PC-3 (cell line): ENCODE results near the gene PCDHB4. TPM values are rescaled to one million over a fixed set of nuclear protein-coding genes. Genes with fewer than 3 reads are reported as not detected.

Source experiments
- ATAC-seq: fragments of 200-7000 bp; cut with Tn5 transposase; 2 replicates; pipeline ENCODE4 v1.9.1; 2020; ENCODE audit warnings: mild to moderate bottlenecking, moderate library complexity
- BruUV-seq: library from RNA; stranded (reverse); fragments of 400-500 nt; replicated peaks from 2 replicates; lab custom pipeline; 2021; lab: Mats Ljungman, UMichigan
- CTCF ChIA-PET: fragments of 300-600 bp; sonication (Branson Sonifier 250); formaldehyde crosslinking; loops from one replicate; lab custom pipeline; 2022; ENCODE audit warnings: antibody characterized with exemption; lab: Charles Lee
- POLR2A ChIA-PET: fragments of 300-600 bp; sonication (Branson Sonifier 250); formaldehyde crosslinking; loops from one replicate; lab custom pipeline; 2022; ENCODE audit warnings: antibody characterized with exemption; ENCODE audit not compliant: unreplicated experiment; lab: Charles Lee
- DNase-seq: peaks from one replicate; pipeline ENCODE4 v3.0.0-alpha.2; 2015
- H2AFZ ChIP-seq: fragments of 300-600 bp; sonication (generic); 2 replicates; pipeline ENCODE4 v1.6.0; 2016; ENCODE audit warnings: antibody characterized with exemption, low read length
- H3F3A ChIP-seq: fragments of 300-600 bp; sonication (generic); one replicate; pipeline ENCODE4 v1.6.0; 2017; ENCODE audit warnings: antibody characterized with exemption, low read length, control low read depth, mild to moderate bottlenecking; ENCODE audit not compliant: unreplicated experiment
- H3K27ac ChIP-seq: fragments of 300-600 bp; sonication (generic); 2 replicates; pipeline ENCODE4 v1.5.1; 2016; ENCODE audit warnings: mild to moderate bottlenecking, low read length
- H3K27me3 ChIP-seq: fragments of 300-600 bp; sonication (generic); 2 replicates; pipeline ENCODE4 v1.6.1; 2016; ENCODE audit warnings: low read length, mixed read lengths
- H3K36me3 ChIP-seq: fragments of 300-600 bp; sonication (generic); 2 replicates; pipeline ENCODE4 v1.6.1; 2016; ENCODE audit warnings: low read depth, mixed run types, low read length, mixed read lengths
- H3K4me1 ChIP-seq: fragments of 300-600 bp; sonication (generic); 2 replicates; pipeline ENCODE4 v1.5.1; 2016; ENCODE audit warnings: low read length; ENCODE audit not compliant: insufficient read depth
- H3K4me2 ChIP-seq: fragments of 300-600 bp; sonication (generic); 2 replicates; pipeline ENCODE4 v1.6.0; 2016; ENCODE audit warnings: low read length
- H3K4me3 ChIP-seq: fragments of 300-600 bp; sonication (generic); 2 replicates; pipeline ENCODE4 v1.5.1; 2016; ENCODE audit warnings: mild to moderate bottlenecking, low read length, mixed read lengths
- H3K79me2 ChIP-seq: fragments of 300-600 bp; sonication (generic); 2 replicates; pipeline ENCODE4 v1.6.1; 2017; ENCODE audit warnings: low read length, mixed read lengths
- H3K9ac ChIP-seq: fragments of 300-600 bp; sonication (generic); 2 replicates; pipeline ENCODE4 v1.6.0; 2016; ENCODE audit warnings: mild to moderate bottlenecking, low read length
- H3K9me2 ChIP-seq: fragments of 300-600 bp; sonication (generic); replicated peaks from 2 replicates; pipeline ENCODE4 v1.6.1; 2016; ENCODE audit warnings: mixed run types, low read length, mixed read lengths
- H3K9me3 ChIP-seq: fragments of 300-600 bp; sonication (generic); 2 replicates; pipeline ENCODE4 v1.6.1; 2016; ENCODE audit warnings: low read length, mixed read lengths
- H4K20me1 ChIP-seq: fragments of 300-600 bp; sonication (generic); 2 replicates; pipeline ENCODE4 v1.6.1; 2016; ENCODE audit warnings: low read length, mixed read lengths
- CTCF ChIP-seq: fragments of 300-600 bp; sonication (generic); conservative IDR thresholded peaks from 2 replicates; pipeline ENCODE4 v1.5.1; 2017; ENCODE audit warnings: antibody characterized with exemption, low read depth, mild to moderate bottlenecking, low read length
- EZH2 ChIP-seq: fragments of 300-600 bp; sonication (generic); IDR thresholded peaks from one replicate; pipeline ENCODE4 v1.6.1; 2017; ENCODE audit warnings: antibody characterized with exemption, mild to moderate bottlenecking, low read length; ENCODE audit not compliant: unreplicated experiment
- EZH2phosphoT487 ChIP-seq: fragments of 300-600 bp; sonication (generic); IDR thresholded peaks from 2 replicates; pipeline ENCODE4 v1.6.1; 2018; ENCODE audit warnings: mild to moderate bottlenecking, antibody characterized with exemption, low read length, borderline replicate concordance
- intact Hi-C: fragments of 100-400 bp; cut with micrococcal nuclease; formaldehyde crosslinking; loops from 2 replicates; pipeline ENCODE4 v1.9.0; 2023
- total RNA-seq: library from RNA; depleted of rRNA; stranded (reverse); fragments of >200 nt; gene quantifications from 2 replicates; pipeline ENCODE4 v1.2.3, GENCODE V29; 2014

PCDHB4 gene
- total RNA-seq, 1 experiment from 2014 or later = 0.07 TPM

- Histone ChIP-seq H3K27ac (no peak overlapping the region), H4K20me1 (no peaks in the 10 kb centered on the region), H2AFZ (peak overlapping the region; percentile 97), H3K4me1 (no peaks in the 10 kb centered on the region), H3K4me2 (peak overlapping the region; percentile 73), H3K36me3 (peaks cover 3% of the 10 kb centered on the region; the same call in 1 of the 2 replicates), H3K9ac (peak overlapping the region; percentile 62), H3F3A (no peaks in the 10 kb centered on the region), H3K9me2 (no peaks in the 10 kb centered on the region), H3K9me3 (0 out of 2 replicates have a peak, but pooled peaks cover 3% of the 10 kb centered on the region), H3K79me2 (no peaks in the 10 kb centered on the region), H3K27me3 (no peaks in the 10 kb centered on the region), H3K4me3 (peak overlapping the region; percentile 64)
- no peak for TF ChIP-seq EZH2phosphoT487
- TF ChIP-seq CTCF = peak; percentile 58
- no peak for TF ChIP-seq EZH2
- ATAC-seq = peak; percentile 64
- BruUV-seq = no TSS peak
- peak; percentile 47 for DNase-seq
- intact Hi-C loops = no loop called here
- POLR2A ChIA-PET = no interaction called here
- CTCF ChIA-PET = interaction anchor here (0.5 to 0.6 kb wide), 2 partner anchors 15 to 113 kb away, joined by 4 read pairs; no protein-coding TSS in a partner anchor
Measured at GRCh38 chr5:141084487-141084989, 37.1 kb upstream of the PCDHB4 start.

GRCh38 chr5:141094481-141095262 lies 26.9 kb upstream of the PCDHB4 start, which contains the start of gene PCDHB2:
Gene PCDHB2 (plus strand): TSS chr5:141094615. CDS start chr5:141094791, 176 bp downstream.
- TF ChIP-seq EZH2phosphoT487 (no peak), CTCF (peak; percentile 73), EZH2 (no peak)
- H3K4me3 ChIP-seq = peak within 1 kb of the TSS; percentile 72
- DNase-seq = peak; percentile 81
- intact Hi-C loops = loop anchor here (2.0 to 5.0 kb wide), 3 partner anchors 93 to 466 kb away; partner anchors contain the start of genes PCDHB9 and PCDHGA5
- H3K9me3 ChIP-seq = no peaks in the 10 kb centered on the region
- peak within 1 kb of the TSS; percentile 90 for H2AFZ ChIP-seq
- no peak within 1 kb of the TSS for H3K27ac ChIP-seq
- ChIA-PET POLR2A (interaction anchor here (0.6 kb wide), 3 partner anchors 52 to 416 kb away, joined by 3 to 6 read pairs (median 3); no protein-coding TSS in a partner anchor), CTCF (interaction anchor here (0.6 to 1.5 kb wide), 7 partner anchors 55 to 469 kb away, joined by 3 to 6 read pairs (median 4); partner anchors contain the start of genes PCDHB9 and PCDHGA1)
- H4K20me1 ChIP-seq = no peaks in the 10 kb centered on the region
- H3K4me2 ChIP-seq = peak within 1 kb of the TSS; percentile 72
- no peaks in the 10 kb centered on the region for H3F3A ChIP-seq
- H3K9ac ChIP-seq = peak within 1 kb of the TSS; percentile 70
- H3K4me1 ChIP-seq = no peaks in the 10 kb centered on the region
- TSS peak; percentile 72 for BruUV-seq
- ATAC-seq = peak; percentile 97
- H3K79me2 ChIP-seq = 0 out of 2 replicates have a peak, but pooled peaks cover 8% of the 10 kb centered on the region
- H3K27me3 ChIP-seq = no peaks in the 10 kb centered on the region
- H3K36me3 ChIP-seq = peaks cover 3% of the 10 kb centered on the region; the same call in 1 of the 2 replicates
- no peaks in the 10 kb centered on the region for H3K9me2 ChIP-seq
